Measurements from ENCODE around the gene PHACTR4. TPM values are rescaled to one million over a fixed set of nuclear protein-coding genes. Genes with fewer than 3 reads are reported as not detected.
A peak's percentile ranks its signal among the peaks of the same experiment; 100 is the strongest.

The PHACTR4 gene
- total and polyA plus RNA-seq, 9 of the 15 experiments (the other 6 are each of a cell fraction or from before 2014, with no cell fraction given) = 6.4 to 43.6 (median 14.2) TPM

DNA sequence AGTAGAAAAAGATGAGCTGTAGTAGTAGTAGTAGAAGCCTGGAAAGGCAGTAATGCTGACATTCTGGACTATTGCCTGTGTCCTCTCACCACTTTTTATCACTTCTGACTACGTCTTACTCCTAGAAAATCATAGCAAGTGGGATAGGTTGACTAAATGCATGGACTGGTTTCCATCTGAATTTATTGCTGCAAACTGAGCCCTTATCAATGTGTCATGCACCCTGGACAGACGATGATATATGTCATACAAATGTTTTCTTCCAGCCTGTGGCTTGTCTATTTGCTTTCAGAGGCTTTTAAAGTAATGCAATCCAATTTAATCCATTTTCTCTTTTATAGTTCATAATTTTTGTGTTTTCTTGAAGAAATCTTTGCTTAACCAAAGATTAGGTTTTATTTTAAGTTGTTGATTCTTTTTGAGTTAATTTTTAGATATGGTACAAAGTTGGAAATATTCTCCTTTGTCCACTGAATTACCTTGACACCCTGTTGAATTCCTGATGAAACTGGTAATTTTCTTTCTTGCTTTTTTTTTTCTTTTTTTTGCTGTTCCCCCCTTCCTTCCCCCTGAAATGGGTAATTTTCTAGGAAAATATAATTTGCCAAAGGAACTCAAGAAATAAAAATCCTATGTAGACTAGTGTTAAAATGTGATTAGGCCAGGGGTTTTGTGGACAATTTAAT lies 47.1 kb downstream of the PHACTR4 start (continued):
- no peak for TF ChIP-seq TOE1 (IDR thresholded peaks at IDR 0.05; ENCODE audit: borderline replicate concordance)
- no peak for TF ChIP-seq TOE1 (CRISPR knock-in tag; IDR thresholded peaks at IDR 0.05; ENCODE audit: borderline replicate concordance, low read depth)
- TF ChIP-seq CBX5 (IDR thresholded peaks at IDR 0.05; ENCODE audit: borderline replicate concordance, low read depth) = no peak
- TF ChIP-seq NONO (IDR thresholded peaks at IDR 0.05; ENCODE audit: low read depth in 2 of 2, low read length in 1 of 2) = no peak
- no peak for TF ChIP-seq YY1 (IDR thresholded peaks at IDR 0.05; ENCODE audit: borderline replicate concordance in 1 of 3, control insufficient read depth in 1 of 3, extremely low read depth in 1 of 3, insufficient read depth in 3 of 3, insufficient read length in 1 of 3, insufficient replicate concordance in 2 of 3, low read depth in 1 of 3, low read length in 2 of 3)
- TF ChIP-seq, protein P1, sequence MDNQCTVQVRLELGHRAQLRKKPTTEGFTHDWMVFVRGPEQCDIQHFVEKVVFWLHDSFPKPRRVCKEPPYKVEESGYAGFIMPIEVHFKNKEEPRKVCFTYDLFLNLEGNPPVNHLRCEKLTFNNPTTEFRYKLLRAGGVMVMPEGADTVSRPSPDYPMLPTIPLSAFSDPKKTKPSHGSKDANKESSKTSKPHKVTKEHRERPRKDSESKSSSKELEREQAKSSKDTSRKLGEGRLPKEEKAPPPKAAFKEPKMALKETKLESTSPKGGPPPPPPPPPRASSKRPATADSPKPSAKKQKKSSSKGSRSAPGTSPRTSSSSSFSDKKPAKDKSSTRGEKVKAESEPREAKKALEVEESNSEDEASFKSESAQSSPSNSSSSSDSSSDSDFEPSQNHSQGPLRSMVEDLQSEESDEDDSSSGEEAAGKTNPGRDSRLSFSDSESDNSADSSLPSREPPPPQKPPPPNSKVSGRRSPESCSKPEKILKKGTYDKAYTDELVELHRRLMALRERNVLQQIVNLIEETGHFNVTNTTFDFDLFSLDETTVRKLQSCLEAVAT (IDR thresholded peaks at IDR 0.05) = no peak
- TF ChIP-seq RBM34 (IDR thresholded peaks at IDR 0.05; ENCODE audit: borderline replicate concordance, insufficient read depth, low read length) = no peak
- no peak for TF ChIP-seq MAZ (CRISPR knock-in tag; conservative IDR thresholded peaks at IDR 0.05 in 1 of 2, IDR thresholded peaks at IDR 0.05 in 1 of 2)
- no peak for TF ChIP-seq ZMIZ1 (IDR thresholded peaks at IDR 0.05; ENCODE audit: low read depth in 2 of 2, low read length in 2 of 2)
- TF ChIP-seq IFI16 (CRISPR knock-in tag; IDR thresholded peaks at IDR 0.05) = no peak
- TF ChIP-seq CREM (IDR thresholded peaks at IDR 0.05; ENCODE audit: low read depth) = peak; percentile 13; the same call in 1 of the 2 replicates
- peak; percentile 51; the same call in 1 of the 2 replicates for TF ChIP-seq NFRKB (IDR thresholded peaks at IDR 0.05; ENCODE audit: low read depth)
- TF ChIP-seq ADNP (tag; IDR thresholded peaks at IDR 0.05) = 0 out of 2 replicates have a peak, but pooled peaks have one; percentile 31
- TF ChIP-seq, protein P2, sequence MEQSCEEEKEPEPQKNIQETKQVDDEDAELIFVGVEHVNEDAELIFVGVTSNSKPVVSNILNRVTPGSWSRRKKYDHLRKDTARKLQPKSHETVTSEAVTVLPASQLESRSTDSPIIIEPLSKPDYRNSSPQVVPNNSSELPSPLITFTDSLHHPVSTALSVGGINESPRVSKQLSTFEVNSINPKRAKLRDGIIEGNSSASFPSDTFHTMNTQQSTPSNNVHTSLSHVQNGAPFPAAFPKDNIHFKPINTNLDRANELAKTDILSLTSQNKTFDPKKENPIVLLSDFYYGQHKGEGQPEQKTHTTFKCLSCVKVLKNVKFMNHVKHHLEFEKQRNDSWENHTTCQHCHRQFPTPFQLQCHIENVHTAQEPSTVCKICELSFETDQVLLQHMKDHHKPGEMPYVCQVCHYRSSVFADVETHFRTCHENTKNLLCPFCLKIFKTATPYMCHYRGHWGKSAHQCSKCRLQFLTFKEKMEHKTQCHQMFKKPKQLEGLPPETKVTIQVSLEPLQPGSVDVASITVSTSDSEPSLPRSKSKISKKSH (CRISPR knock-in tag; IDR thresholded peaks at IDR 0.05) = no peak
- TF ChIP-seq NCOR1 (IDR thresholded peaks at IDR 0.05) = peak; percentile 32; the same call in 1 of the 2 replicates
- no peak for TF ChIP-seq CBX3 (IDR thresholded peaks at IDR 0.05; ENCODE audit: borderline replicate concordance in 1 of 2, low read length in 2 of 2)
- TF ChIP-seq RNF2 (IDR thresholded peaks at IDR 0.05) = peak; percentile 67; the same call in 1 of the 2 replicates
- TF ChIP-seq ZNF699 (CRISPR knock-in tag; IDR thresholded peaks at IDR 0.05; ENCODE audit: insufficient replicate concordance) = no peak
- peak; percentile 81 for TF ChIP-seq EP300 (IDR thresholded peaks at IDR 0.05; ENCODE audit: low read length)
- peak; percentile 51; the same call in 1 of the 2 replicates for TF ChIP-seq GATAD2A (IDR thresholded peaks at IDR 0.05)
- TF ChIP-seq ATF1 (CRISPR knock-in tag; IDR thresholded peaks at IDR 0.05) = no peak
- peak; percentile 64 for TF ChIP-seq ATF1 (tag; IDR thresholded peaks at IDR 0.05)

All from K562 (cell line).